GM10248 (cell line): ENCODE measurements around the gene RLF.

Experiments used
- CTCF ChIA-PET: fragments of 300-600 bp; sonication (Branson Sonifier 250); formaldehyde crosslinking; extraction: SDS; loops from one replicate; lab custom pipeline; 2021; ENCODE audit warnings: antibody characterized with exemption; lab: Yijun Ruan, JAX
- POLR2A ChIA-PET: fragments of 350-650 bp; sonication (Branson Sonifier 250); formaldehyde crosslinking; extraction: SDS; loops from one replicate; lab custom pipeline; 2020; ENCODE audit warnings: antibody characterized with exemption; lab: Yijun Ruan, JAX
- DNase-seq: peaks from one replicate; pipeline ENCODE4 v3.0.0; 2012; ENCODE audit errors: extremely low spot score
- TF ChIP-seq, protein P1 (sequence below): IDR thresholded peaks from 2 replicates; pipeline ENCODE4 v1.5.1; 2012; ENCODE audit warnings: mild to moderate bottlenecking, low read depth; ENCODE audit errors: extremely low read depth, missing control alignments, control extremely low read depth

Gene RLF

GRCh38 chr1:40241362-40241761 lies 80.2 kb downstream of the RLF start:
- TF ChIP-seq, protein P1, sequence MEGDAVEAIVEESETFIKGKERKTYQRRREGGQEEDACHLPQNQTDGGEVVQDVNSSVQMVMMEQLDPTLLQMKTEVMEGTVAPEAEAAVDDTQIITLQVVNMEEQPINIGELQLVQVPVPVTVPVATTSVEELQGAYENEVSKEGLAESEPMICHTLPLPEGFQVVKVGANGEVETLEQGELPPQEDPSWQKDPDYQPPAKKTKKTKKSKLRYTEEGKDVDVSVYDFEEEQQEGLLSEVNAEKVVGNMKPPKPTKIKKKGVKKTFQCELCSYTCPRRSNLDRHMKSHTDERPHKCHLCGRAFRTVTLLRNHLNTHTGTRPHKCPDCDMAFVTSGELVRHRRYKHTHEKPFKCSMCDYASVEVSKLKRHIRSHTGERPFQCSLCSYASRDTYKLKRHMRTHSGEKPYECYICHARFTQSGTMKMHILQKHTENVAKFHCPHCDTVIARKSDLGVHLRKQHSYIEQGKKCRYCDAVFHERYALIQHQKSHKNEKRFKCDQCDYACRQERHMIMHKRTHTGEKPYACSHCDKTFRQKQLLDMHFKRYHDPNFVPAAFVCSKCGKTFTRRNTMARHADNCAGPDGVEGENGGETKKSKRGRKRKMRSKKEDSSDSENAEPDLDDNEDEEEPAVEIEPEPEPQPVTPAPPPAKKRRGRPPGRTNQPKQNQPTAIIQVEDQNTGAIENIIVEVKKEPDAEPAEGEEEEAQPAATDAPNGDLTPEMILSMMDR, result no peak
- POLR2A ChIA-PET, result interaction anchor here (0.6 to 1.0 kb wide), 2 partner anchors 9 to 738 kb away, joined by 3 to 4 read pairs; partner anchors contain the start of gene CTPS1
- no peak for DNase-seq
- CTCF ChIA-PET, result interaction anchor here (1.4 to 5.0 kb wide), 8 partner anchors 10 to 97 kb away, joined by 4 to 32 read pairs (median 7); no protein-coding TSS in a partner anchor

DNA sequence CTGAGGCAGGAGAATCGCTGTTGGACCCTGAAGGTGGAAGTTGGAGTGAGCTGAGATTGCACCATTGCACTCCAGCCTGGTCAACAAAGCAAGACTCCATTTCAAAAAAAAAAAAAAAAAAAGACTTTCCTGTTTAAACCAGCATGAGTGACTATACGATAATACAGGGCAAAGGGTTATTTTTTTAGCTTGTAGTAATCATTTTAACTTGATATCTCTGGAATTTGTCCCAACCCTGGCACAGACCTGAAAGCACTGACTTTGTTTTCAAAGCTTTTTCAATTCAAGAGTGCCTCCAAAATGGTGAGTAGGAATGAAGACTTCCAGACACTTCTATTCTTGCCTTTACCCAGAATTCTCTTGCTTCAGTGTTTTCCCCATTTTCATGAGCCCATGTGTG lies 82.2 kb downstream of the RLF start:
- CTCF ChIA-PET, result interaction anchor here (1.7 to 5.0 kb wide), 5 partner anchors 8 to 95 kb away, joined by 3 to 32 read pairs (median 11); no protein-coding TSS in a partner anchor

GRCh38 chr1:40244138-40244744 lies 83.1 kb downstream of the RLF start:
- ChIA-PET POLR2A (no interaction called here), CTCF (interaction anchor here (2.5 to 4.4 kb wide), 2 partner anchors 12 to 71 kb away, joined by 11 to 12 read pairs; no protein-coding TSS in a partner anchor)
- no peak for DNase-seq
- TF ChIP-seq, protein P1, result no peak

More for the DNA sequence above, 82.2 kb downstream of the RLF start:
- POLR2A ChIA-PET, result no interaction called here
- DNase-seq, result no peak
- TF ChIP-seq, protein P1, result no peak

DNA sequence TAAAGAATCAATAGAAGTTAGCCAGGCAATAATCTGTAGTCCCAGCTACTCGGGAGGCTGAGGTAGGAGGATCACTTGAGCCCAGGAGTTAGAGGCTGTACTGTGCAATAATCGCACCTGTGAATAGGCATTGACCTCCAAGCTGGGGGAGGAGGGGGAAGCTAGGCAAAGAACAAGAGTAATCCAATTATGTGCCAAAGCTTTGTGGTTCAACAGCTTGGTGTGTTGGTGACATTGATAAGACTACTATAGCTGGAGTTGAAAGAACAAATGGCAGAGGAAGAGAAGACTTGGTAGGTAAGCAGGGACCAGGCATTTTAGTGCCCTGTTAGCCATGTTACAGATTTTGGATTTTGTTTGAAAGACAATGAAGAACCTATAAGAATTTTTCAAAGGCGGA lies 84.5 kb downstream of the RLF start:
- CTCF ChIA-PET, result interaction anchor here (0.9 to 2.3 kb wide), 4 partner anchors 25 to 102 kb away, joined by 3 to 8 read pairs (median 4); no protein-coding TSS in a partner anchor

GRCh38 chr1:40247655-40248054 lies 86.5 kb downstream of the RLF start, which contains the start of gene TMCO2:
Gene TMCO2 (plus strand): TSS chr1:40247937. CDS start chr1:40247994, 57 bp downstream.
- POLR2A ChIA-PET, result interaction anchor here (0.6 to 0.7 kb wide), 3 partner anchors 28 to 1883 kb away, joined by 3 to 5 read pairs (median 4); no protein-coding TSS in a partner anchor
- CTCF ChIA-PET, result interaction anchor here (1.4 to 2.3 kb wide), 3 partner anchors 17 to 90 kb away, joined by 3 to 8 read pairs (median 4); no protein-coding TSS in a partner anchor
- no peak for DNase-seq
- TF ChIP-seq, protein P1, result no peak

More for the DNA sequence above, 84.5 kb downstream of the RLF start:
- DNase-seq, result no peak
- TF ChIP-seq, protein P1, result no peak
- POLR2A ChIA-PET, result no interaction called here

- DNase-seq, result no peak
- CTCF ChIA-PET, result interaction anchor here (1.4 to 1.6 kb wide), 3 partner anchors 18 to 49 kb away, joined by 3 to 4 read pairs (median 3); no protein-coding TSS in a partner anchor
- POLR2A ChIA-PET, result no interaction called here
- TF ChIP-seq, protein P1, result no peak
Measured at GRCh38 chr1:40248412-40248811, 87.2 kb downstream of the RLF start.
